GM10266 (cell line): Measurements from ENCODE around the gene MAN1A1.

Experiments used
- DNase-seq: peaks from one replicate; pipeline ENCODE4 v3.0.0; 2012; ENCODE audit errors: extremely low spot score
- TF ChIP-seq, protein P1 (sequence below): IDR thresholded peaks from 2 replicates; pipeline ENCODE4 v1.5.1; 2012; ENCODE audit warnings: mild to moderate bottlenecking, low read depth; ENCODE audit not compliant: control insufficient read depth, insufficient read depth; ENCODE audit errors: missing control alignments

Gene MAN1A1

GRCh38 chr6:119145111-119145510, 204.4 kb downstream of the MAN1A1 start:
- no peak for DNase-seq
- TF ChIP-seq, protein P1, sequence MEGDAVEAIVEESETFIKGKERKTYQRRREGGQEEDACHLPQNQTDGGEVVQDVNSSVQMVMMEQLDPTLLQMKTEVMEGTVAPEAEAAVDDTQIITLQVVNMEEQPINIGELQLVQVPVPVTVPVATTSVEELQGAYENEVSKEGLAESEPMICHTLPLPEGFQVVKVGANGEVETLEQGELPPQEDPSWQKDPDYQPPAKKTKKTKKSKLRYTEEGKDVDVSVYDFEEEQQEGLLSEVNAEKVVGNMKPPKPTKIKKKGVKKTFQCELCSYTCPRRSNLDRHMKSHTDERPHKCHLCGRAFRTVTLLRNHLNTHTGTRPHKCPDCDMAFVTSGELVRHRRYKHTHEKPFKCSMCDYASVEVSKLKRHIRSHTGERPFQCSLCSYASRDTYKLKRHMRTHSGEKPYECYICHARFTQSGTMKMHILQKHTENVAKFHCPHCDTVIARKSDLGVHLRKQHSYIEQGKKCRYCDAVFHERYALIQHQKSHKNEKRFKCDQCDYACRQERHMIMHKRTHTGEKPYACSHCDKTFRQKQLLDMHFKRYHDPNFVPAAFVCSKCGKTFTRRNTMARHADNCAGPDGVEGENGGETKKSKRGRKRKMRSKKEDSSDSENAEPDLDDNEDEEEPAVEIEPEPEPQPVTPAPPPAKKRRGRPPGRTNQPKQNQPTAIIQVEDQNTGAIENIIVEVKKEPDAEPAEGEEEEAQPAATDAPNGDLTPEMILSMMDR = no peak

- no peak for DNase-seq
- TF ChIP-seq, protein P1 = no peak
These were observed 206.9 kb downstream of the MAN1A1 start for GRCh38 chr6:119142637-119143036.

GRCh38 chr6:119142041-119142440, 207.5 kb downstream of the MAN1A1 start:
- TF ChIP-seq, protein P1 = no peak

GRCh38 chr6:119140196-119141140, 209.1 kb downstream of the MAN1A1 start:
- TF ChIP-seq, protein P1 = no peak
- DNase-seq = no peak

More at GRCh38 chr6:119142041-119142440, 207.5 kb downstream of the MAN1A1 start:
- no peak for DNase-seq

DNA sequence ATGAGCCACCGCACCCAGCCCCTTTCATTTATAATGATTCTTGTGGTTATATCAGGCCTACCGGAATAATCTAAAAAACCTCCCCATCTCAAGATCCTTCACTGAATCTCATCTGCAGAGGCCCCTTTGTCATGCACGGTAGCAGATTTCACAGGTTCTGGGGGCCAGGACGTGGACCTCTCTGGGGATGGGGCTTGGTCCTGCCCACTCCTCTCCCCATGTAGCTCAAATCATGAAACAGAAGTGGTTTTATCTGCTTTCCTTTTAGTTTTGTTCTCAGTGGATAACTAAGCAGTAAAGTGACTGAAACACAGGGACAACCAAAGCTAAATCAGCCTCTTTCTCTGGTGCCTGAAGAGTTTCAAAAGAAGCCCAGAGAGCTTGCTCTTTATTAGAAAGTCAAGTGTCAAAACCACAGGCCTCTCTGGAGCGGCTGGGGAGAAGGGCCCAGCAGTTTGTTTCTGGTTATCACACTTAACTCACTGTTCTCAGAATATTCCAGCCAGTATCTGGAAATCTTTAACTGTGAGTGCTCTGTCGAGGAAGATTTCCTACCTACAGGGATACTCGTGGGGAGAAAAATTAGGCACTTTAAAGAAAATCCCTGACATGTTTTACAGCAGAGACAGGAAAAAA, 210.5 kb downstream of the MAN1A1 start:
- TF ChIP-seq, protein P1 = no peak
- no peak for DNase-seq

- TF ChIP-seq, protein P1 = no peak
- no peak for DNase-seq
These were observed 212.1 kb downstream of the MAN1A1 start for GRCh38 chr6:119137194-119138072.
